DMS79 (cell line): ENCODE results near the gene DHFR.

ENCODE experiments used
- DNase-seq: peaks from one replicate; lab custom pipeline; 2025; lab: John Stamatoyannopoulos, UW

Gene DHFR

DNA sequence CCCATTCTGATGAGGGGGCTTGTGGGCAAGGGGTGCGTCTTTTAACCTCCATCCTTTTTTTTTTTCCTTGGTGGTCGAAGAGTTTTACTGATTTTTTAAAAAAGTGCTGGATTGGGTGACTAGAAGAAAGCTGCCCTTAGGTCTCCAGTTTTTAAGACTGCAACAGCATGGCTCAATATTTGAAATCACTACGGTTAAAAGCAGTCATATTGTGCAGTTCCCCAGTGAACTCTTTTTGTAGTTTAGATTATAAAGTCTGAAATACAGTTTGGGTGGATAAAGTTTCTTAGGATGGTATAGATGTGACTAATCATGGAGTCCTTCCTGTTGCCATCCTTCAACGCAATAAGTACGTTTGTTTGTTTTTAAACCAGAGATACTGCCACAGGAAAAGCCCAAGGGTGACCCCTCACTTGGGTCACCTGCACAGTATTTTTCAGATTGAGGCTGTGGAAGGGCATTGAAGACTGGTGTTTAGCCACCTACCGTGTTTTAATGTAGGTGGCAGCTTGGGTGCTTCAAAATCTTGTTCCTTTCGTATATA lies 520 bp upstream of the DHFR start:
- DNase-seq, result no peak

- no peak for DNase-seq
Observed at GRCh38 chr5:80654054-80654390, 761 bp downstream of the DHFR start.

- no peak for DNase-seq
Observed at GRCh38 chr5:80653502-80653901, 1.3 kb downstream of the DHFR start.

DNA sequence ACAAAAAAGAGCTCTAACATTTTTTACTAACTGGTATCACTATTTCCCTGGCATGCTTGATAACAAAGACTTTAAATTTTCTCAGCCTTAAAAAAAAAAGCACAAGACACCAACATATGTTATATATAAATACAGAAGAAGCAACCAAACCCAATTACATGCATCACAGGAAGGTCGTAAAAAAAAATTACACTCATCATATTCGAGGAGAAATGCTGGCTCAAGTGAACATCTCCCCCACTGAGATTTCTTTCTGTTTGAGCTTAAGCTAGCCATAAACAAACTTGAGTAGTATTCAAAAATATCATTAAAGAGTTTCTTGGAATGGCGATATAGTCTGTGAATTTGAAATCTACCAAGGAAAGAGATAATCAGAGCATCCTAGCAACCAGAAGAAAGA lies 7.9 kb downstream of the DHFR start:
- no peak for DNase-seq

DNA sequence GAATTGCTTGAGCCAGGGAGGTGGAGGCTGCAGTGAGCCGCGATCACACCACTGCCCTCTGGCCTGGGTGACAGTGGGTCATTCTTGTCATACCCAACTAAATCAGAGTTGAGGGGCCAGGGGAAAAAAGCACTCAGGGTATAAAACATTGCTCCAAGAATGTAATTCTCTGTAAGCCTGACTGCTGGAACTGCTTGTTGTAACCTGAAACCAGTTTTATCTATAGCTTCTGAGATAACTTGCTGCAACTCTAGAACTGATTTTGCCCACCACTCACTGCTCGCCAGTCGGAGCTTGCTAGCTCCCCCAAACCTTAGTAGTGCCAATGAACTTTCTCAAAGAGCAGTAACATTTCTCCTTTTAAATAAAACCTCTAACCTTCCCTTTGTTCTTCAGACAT lies 9.9 kb downstream of the DHFR start:
- no peak for DNase-seq

- no peak for DNase-seq
Observed at GRCh38 chr5:80641353-80641752, 13.4 kb downstream of the DHFR start.

DNA sequence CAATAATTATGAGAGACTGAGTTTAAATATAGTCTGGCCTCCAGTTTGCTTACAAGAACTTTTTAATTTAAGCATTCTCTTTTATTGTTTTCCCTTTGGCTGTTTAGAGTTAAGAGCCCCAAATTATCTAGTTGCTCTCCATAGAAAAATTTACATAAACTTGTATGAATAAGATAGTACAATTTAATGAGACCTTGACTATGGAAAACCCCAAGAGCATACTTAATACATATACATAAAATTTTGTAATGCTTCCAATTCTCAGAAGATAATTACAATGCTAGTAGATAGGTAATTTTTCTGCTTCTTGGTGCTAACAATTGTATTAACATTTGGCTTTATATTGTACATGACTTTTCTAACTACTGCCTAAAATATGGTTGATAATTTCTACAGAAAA lies 20.6 kb downstream of the DHFR start:
- DNase-seq, result no peak

GRCh38 chr5:80632700-80633099 lies 22.1 kb downstream of the DHFR start:
- no peak for DNase-seq

- DNase-seq, result no peak
Observed at GRCh38 chr5:80631278-80632259, 23.2 kb downstream of the DHFR start.

- no peak for DNase-seq
Observed at GRCh38 chr5:80629281-80629680, 25.5 kb downstream of the DHFR start.

GRCh38 chr5:80625230-80625629 lies 29.6 kb downstream of the DHFR start:
- DNase-seq, result no peak

DNA sequence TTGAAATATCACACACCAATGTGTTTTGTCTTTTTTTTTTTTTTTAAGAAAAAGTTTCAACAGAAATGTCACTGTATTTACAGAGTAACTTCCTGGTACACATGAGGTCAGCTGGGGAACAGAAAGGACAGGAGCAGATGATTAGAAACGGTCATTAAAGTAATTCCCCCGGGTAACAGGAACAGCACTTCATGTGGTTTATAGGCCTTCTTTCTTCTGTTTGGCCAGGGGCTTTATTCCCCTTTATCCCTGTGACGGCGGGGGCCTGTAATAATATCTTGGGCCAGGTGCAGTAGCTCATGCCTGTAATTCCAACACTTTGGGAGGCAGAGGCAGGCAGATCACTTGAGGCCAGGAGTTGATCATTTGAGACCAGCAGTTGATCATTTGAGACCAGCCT lies 30.8 kb downstream of the DHFR start:
- no peak for DNase-seq

DNA sequence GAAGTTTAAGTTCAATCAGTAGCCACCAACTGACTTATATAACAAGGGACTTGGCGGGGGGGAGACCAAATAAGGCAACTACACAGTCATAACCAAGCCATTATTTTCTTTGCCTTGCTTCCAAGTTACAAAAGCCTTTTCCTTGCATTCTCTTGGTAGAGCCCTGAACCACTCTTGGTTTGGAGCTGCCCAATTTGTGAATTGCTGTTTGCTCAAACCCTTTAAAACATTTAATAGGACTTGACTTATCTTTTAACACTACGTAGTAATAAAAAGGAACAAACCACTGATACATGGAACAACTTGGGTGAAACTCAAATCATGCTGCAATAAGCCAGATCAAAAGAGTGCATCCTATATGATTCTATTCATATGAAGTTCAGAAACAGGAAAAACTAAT lies 32.0 kb downstream of the DHFR start:
- no peak for DNase-seq

DNA sequence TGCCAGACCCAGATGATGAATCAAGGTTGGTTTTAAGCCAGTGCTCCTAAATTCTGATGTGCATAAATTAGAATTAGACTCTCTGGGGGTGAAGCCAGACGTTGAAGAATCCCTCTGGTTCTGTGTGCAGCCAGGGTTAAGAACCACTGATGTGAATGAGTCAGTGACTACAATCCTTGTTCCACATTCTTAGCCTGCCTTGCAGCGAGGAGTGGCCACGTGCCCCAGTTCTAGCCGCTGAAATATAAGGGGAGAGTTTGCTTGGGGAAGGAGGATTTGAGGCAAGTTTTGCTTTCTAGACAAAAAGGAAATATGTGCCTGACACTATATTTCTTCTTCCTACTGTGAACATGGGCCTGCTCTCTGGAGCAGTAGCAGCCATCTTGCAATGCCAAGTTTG lies 34.6 kb downstream of the DHFR start:
- no peak for DNase-seq

- no peak for DNase-seq
Observed at GRCh38 chr5:80619086-80619485, 35.7 kb downstream of the DHFR start.

DNA sequence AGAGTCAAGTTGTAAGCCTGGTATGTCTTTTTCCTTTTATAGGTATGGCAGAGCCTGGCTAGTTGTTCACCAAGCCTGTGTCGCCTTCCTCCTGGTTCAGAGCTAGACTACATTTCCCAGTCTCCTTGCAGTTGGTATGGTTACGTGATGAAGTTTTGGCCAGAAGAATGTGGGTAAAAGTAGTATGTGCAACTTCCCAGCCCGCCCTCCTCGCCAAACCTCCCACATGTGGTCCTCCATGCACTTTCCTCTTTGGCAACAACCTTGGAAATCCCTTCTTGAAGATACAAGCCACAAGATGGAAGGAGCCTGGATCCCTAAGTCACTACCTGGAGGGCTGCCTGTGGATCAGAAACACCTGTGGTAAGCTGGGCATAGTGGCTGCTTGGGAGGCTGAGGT lies 36.3 kb downstream of the DHFR start:
- DNase-seq, result no peak

- DNase-seq, result no peak
Observed at GRCh38 chr5:80615266-80615914, 39.4 kb downstream of the DHFR start.

DNA sequence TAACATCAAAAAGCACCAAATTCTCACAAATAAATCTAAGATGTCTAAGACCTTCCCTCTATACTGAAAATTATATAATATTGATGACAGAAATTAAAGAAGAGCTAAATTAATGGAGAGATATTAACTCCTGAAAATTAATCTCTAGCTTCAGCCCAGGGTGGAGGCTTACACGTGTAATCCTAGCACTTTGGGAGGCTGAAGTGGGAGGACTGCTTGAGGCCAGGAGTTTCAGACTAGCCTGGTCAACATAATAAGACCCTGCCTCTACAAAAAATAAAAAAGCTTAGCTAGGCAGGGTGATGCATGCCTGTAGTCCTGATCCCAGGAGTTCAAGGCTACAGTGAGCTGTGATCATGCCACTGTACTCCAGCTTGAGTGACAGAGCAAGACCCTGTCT lies 45.1 kb downstream of the DHFR start:
- DNase-seq, result no peak

- no peak for DNase-seq
Observed at GRCh38 chr5:80608731-80609130, 46.1 kb downstream of the DHFR start.

DNA sequence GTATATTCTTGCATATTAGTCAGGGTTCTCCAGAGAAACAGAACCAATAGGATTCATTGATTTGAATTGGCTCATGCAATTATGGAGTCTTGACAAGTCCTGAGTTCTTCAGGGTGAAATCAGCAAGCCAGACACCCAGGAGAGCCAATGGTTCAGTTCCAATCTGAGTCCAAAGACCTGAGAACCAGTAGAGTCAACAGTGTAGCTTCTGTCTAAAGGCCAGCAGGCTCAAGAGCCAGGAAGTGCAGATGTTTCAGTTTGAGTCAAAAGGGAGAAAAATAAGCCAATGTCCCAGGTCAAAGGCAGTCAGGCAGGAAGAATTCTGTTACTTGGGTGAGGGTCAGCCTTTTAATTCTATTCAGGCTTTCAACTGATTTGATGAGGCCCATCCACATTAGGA lies 47.0 kb downstream of the DHFR start:
- no peak for DNase-seq

DNA sequence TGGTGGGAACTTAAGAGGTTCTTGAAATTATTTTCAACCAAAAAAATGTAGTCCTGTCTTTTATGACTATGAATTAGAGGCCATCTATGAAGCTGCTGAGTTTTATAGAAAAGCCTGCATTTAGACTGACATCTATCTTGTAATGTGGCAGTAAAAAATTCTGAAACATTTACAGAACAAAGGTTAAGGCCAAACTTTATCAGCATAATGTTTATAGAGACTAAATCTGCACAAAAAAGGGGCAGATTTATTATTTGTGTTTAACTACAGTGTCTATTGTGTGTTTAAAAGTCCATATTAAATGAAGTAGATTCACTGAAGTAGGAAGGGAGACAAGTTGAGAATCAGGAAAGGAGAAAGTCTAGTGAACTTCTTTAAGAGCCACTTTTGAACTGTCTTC lies 47.4 kb downstream of the DHFR start:
- DNase-seq, result no peak

DNA sequence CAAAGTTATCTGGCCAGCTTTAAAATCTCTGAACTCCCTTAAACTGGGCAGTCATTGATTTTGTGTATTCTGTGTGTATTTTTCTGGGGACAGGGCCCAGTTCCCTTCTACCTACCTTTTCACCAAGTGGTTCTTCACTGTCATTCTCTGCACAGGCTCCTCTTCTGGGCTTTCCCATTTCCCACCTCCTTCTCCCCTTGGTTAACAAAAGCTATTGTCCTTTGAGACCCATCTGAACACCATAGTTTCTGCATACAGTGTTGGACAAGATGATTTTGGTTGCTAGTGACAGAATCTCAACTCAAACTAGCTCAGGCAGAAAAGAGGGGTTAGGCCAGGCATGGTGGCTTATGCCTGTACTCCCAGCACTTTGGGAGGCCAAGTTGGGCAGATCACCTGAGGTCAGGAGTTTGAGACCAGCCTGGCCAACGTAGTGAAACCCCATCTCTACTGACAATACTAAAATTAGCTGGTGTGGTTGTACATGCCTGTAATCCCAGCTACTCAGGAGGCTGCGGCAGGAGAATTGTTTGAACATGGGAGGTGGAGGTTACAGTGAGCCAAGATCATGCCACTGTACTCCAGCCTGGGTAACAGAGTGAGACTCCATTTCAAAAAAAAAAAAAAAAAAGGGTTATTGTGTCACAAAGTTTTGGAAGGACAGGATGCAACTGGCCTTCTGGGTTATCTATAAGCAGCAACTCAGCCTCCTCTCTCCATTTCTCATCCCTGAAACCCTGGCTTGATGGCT lies 53.7 kb downstream of the DHFR start:
- no peak for DNase-seq

DNA sequence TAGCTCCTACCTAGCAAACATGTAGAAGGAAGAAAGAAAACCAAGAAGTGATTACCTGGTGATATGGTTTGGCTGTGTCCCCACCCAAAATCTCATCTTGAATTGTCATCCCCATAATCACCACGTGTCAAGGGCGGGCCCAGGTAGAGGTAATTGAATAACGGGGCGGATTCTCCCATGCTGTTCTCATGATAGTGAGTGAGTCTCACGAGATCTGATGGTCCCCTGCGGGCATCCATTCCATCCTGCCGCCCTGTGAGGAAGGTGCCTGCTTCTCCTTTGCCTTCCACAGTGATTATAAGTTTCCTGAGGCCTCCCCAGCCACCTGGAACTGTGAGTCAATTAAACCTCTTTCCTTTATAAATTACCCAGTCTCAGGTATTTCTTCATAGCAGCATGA lies 57.3 kb downstream of the DHFR start:
- DNase-seq, result no peak
